Measurements from ENCODE around the gene AGBL4.
"Not testable (repeated sequence)": the region's sequence is repeated elsewhere in the genome, so short reads cannot be mapped to it uniquely, and the experiment has no call there.

The AGBL4 gene

DNA sequence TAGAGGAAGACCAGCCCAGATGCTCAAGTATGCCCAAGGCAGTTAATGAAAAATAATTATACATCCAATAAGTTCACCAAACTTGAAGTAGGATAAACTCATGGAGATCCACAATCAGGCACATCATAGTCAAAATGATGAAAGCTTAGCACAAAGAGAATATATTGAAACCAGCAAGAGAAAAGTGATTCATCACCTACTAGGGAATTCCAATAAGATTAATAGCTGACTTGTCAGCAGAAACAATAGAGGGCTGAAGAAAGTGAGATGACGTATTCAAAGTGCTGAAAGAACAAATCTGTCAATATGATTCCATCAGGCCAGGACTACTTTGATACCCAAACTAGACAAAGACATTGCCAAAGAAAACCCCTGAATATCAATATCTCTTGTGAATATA lies 995.4 kb downstream of the AGBL4 start:
- 89% methylated on average over 1 of the region's 1 CpG for WGBS
- H3K36me3 ChIP-seq (ENCODE audit: insufficient read depth, low read length), result no peaks in the 10 kb centered on the region
- no peak overlapping the region for H3K9ac ChIP-seq (ENCODE audit: low read depth, low read length)
- no peaks in the 10 kb centered on the region for H3K27me3 ChIP-seq (ENCODE audit: insufficient read depth, low read length)
- H3K4me3 ChIP-seq (ENCODE audit: low read length), result no peak overlapping the region
- no peak overlapping the region for H3K27ac ChIP-seq (ENCODE audit: low read depth, low read length)
- no peaks in the 10 kb centered on the region for H3K4me1 ChIP-seq (ENCODE audit: insufficient read depth, low read length)
- H3K9me3 ChIP-seq (ENCODE audit: insufficient read depth, low read depth, low read length), result peaks cover 82% of the 10 kb centered on the region

DNA sequence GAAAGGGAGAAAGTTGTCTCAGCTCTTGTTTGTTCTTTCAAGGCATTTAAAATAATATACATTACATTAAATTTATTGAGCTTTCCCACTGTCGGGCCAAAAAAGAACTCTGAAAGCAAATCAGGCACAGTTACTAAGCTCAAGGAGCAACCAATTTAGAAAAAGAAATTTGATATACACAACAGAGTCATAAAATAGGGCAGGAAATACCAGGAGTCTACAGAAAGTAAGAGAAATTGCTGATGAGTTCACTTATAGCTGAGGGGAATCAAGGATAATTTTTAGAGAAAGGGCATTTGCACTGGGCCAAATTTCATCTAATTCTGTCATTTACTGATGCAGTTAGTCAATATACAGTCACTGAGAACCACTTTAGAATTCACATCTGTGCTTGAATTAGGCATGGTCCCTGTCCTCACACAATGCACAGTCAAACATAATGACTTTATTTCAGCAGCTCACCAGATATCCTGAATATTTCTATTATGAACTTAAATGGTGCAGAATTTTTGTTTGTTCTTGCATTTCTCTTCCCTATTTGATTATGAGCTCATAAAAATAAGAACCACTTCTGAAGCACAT lies 997.4 kb downstream of the AGBL4 start:
- Histone ChIP-seq H3K27ac (ENCODE audit: low read depth, low read length) (no peak overlapping the region), H3K9ac (ENCODE audit: low read depth, low read length) (no peak overlapping the region), H3K4me3 (ENCODE audit: low read length) (no peak overlapping the region), H3K36me3 (ENCODE audit: insufficient read depth, low read length) (no peaks in the 10 kb centered on the region), H3K4me1 (ENCODE audit: insufficient read depth, low read length) (no peaks in the 10 kb centered on the region), H3K9me3 (ENCODE audit: insufficient read depth, low read depth, low read length) (peaks cover 85% of the 10 kb centered on the region), H3K27me3 (ENCODE audit: insufficient read depth, low read length) (no peaks in the 10 kb centered on the region)
- 100% methylated on average over 1 of the region's 1 CpG for WGBS

DNA sequence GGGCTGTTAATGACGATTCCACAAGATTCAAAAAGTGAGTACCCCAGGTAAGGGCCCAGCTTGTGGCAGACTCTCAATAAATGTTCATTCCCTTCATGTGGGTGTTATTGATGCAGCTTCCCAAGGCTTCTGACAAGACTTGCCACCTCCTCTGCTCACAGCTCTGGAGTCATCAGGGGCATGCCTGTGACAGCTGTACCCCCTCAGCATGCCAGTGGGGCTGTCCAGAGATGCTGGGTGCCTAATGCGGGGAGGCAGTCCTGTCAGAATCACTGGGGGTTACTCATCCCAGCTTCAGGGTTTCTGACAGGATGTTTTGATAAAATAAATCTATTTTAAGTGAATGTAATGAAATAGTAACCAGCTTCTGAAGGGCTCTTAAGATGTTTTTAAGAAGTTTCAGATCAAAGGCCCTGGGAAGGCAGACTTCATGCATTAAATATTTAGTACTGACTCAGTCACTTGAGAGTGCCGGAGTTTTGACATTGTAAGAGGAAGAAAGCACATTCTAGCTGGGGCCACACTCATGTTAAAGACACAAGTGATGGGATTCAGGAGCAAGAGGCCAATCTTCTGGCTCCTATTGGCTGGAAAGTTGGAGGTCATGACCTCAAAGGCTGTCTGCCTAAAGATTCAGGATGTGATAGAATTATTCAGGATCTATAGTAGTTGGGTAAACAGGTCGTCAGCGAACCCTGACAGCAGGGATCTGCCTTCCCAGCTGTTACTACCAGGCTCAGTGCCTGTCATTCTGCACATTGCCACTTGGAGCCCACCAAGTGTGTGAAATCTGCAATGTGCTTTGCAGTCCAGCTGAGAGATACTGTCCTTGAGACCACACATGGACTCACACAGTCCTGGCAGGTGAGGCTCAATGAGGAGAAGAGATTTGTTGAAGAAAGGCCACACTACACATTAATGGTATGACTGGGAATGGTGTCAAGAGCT lies 1007.5 kb downstream of the AGBL4 start:
- H3K4me1 ChIP-seq (ENCODE audit: insufficient read depth, low read length), result no peaks in the 10 kb centered on the region
- H3K36me3 ChIP-seq (ENCODE audit: insufficient read depth, low read length), result no peaks in the 10 kb centered on the region
- peaks cover 65% of the 10 kb centered on the region for H3K9me3 ChIP-seq (ENCODE audit: insufficient read depth, low read depth, low read length)
- H3K9ac ChIP-seq (ENCODE audit: low read depth, low read length), result no peak overlapping the region
- H3K27me3 ChIP-seq (ENCODE audit: insufficient read depth, low read length), result no peaks in the 10 kb centered on the region
- no peak overlapping the region for H3K27ac ChIP-seq (ENCODE audit: low read depth, low read length)
- 71% methylated on average over 5 of the region's 5 CpGs for WGBS
- H3K4me3 ChIP-seq (ENCODE audit: low read length), result no peak overlapping the region

DNA sequence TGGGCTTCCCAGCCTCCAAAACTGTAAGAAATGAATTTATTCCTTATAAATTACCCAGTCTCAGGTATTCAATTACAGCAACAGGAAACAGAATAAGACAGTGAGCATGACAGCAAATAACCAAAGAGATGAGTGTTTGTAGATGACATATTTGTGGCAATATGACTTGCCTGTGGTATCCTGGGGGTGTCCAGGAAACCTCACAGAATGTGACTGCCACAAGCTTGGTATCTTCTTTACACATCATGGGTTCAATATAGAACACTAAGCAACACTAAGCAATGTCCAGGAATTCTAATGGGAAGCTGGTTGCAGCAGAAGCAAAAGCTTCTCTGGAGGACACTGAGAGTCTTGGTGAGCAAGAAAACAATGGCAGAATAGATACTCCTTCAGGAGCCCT lies 1010.7 kb downstream of the AGBL4 start:
- H3K9me3 ChIP-seq (ENCODE audit: insufficient read depth, low read depth, low read length), result peaks cover 46% of the 10 kb centered on the region
- H3K4me3 ChIP-seq (ENCODE audit: low read length), result no peak overlapping the region
- H3K27ac ChIP-seq (ENCODE audit: low read depth, low read length), result no peak overlapping the region
- H3K36me3 ChIP-seq (ENCODE audit: insufficient read depth, low read length), result no peaks in the 10 kb centered on the region
- H3K4me1 ChIP-seq (ENCODE audit: insufficient read depth, low read length), result no peaks in the 10 kb centered on the region
- H3K27me3 ChIP-seq (ENCODE audit: insufficient read depth, low read length), result no peaks in the 10 kb centered on the region
- H3K9ac ChIP-seq (ENCODE audit: low read depth, low read length), result no peak overlapping the region

DNA sequence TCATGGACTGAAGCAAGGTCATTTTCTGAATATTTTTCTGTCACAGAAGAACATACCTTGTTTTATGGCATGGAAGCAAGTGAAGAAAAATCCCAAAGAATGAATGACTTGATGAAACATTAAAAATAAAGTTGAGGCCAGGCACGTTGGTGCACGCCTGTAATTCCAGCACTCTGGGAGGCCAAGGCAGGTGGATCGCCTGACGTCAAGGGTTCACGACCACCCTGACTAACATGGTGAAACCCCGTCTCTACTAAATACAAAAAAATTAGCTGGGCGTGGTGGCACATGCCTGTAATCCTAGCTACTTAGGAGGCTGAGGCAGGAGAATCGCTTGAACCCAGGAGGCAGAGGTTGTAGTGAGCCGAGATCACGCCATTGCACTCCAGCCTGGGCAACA lies 1020.8 kb downstream of the AGBL4 start:
- not testable (repeated sequence) for H3K36me3 ChIP-seq (ENCODE audit: insufficient read depth, low read length); H3K27me3 ChIP-seq (ENCODE audit: insufficient read depth, low read length); H3K4me1 ChIP-seq (ENCODE audit: insufficient read depth, low read length); H3K4me3 ChIP-seq (ENCODE audit: low read length); H3K27ac ChIP-seq (ENCODE audit: low read depth, low read length); H3K9ac ChIP-seq (ENCODE audit: low read depth, low read length)
- WGBS, result 91% methylated on average over 7 of the region's 10 CpGs
- H3K9me3 ChIP-seq (ENCODE audit: insufficient read depth, low read depth, low read length), result peaks cover 58% of the 10 kb centered on the region

DNA sequence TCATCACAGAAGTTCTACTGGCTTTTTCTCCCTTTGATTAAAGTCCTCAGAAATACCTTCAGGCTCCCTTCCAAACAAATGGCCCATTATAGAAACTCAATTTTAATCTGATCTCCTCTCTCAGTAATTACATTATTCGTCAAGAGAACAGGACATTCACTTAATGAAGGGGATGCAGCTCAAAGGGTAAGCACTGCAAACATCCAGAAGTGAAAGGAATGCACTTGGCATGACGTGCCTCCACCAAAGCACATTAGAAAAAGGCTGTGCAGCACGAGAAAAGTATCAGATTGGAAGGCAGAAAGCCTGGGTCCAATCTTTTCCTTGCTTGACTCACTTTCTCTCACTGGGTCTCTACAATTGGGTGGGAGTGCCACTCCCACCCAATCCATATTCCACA lies 1024.4 kb downstream of the AGBL4 start:
- Histone ChIP-seq H3K36me3 (ENCODE audit: insufficient read depth, low read length) (no peaks in the 10 kb centered on the region), H3K9me3 (ENCODE audit: insufficient read depth, low read depth, low read length) (peaks cover 72% of the 10 kb centered on the region), H3K27ac (ENCODE audit: low read depth, low read length) (no peak overlapping the region), H3K9ac (ENCODE audit: low read depth, low read length) (no peak overlapping the region), H3K4me1 (ENCODE audit: insufficient read depth, low read length) (no peaks in the 10 kb centered on the region), H3K4me3 (ENCODE audit: low read length) (no peak overlapping the region), H3K27me3 (ENCODE audit: insufficient read depth, low read length) (no peaks in the 10 kb centered on the region)
- 16% methylated on average over 3 of the region's 3 CpGs for WGBS

DNA sequence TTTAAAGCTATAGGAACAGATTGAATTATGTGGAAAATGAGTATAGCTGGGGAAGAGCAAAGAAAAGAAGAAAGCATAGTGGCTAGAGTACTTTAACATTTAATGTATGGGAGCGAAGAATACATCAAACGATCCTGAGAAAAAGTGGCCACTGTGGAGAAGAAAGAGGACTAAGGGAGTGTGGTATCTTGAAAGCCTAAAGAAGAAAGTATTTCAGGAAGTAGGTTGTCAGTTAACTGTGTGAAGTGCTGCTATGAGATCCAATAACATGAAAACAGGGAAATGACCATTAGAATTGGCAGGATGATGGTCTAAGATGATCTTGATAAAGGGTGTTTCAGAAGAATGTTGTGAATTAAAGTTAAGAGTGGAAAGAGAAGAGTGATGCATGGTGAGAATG lies 1027.4 kb downstream of the AGBL4 start:
- Histone ChIP-seq H3K36me3 (ENCODE audit: insufficient read depth, low read length) (no peaks in the 10 kb centered on the region), H3K27ac (ENCODE audit: low read depth, low read length) (no peak overlapping the region), H3K4me1 (ENCODE audit: insufficient read depth, low read length) (no peaks in the 10 kb centered on the region), H3K27me3 (ENCODE audit: insufficient read depth, low read length) (no peaks in the 10 kb centered on the region), H3K9ac (ENCODE audit: low read depth, low read length) (no peak overlapping the region), H3K4me3 (ENCODE audit: low read length) (no peak overlapping the region), H3K9me3 (ENCODE audit: insufficient read depth, low read depth, low read length) (peaks cover 68% of the 10 kb centered on the region)
- WGBS, result 94% methylated on average over 2 of the region's 2 CpGs

DNA sequence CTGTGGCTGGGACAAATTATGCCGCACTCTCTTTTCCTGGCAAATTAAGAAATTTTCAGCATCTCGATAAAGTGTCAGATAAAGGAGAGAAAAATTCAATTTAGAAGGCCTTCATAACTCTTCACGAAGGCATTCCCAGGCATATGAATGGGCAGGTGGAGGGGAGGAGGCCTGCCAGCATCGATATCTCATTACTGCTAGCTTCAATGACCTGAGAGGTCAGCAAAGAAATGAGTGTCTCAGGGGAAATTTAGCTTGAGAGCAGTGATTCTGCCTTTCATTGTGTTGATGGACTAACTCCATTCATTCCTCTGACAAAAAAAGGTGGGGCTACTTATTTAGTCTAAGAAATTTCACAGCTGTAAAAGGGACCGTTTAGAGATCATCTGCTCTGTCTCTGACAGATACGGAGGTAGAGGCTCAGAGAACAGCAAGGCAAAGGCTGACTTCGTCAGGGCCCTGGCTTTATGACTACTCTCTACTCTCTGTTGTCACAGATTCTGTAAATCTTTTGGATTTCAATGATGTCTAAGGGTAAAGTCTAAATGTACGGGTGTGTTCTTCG lies 1035.0 kb downstream of the AGBL4 start:
- Histone ChIP-seq H3K36me3 (ENCODE audit: insufficient read depth, low read length) (no peaks in the 10 kb centered on the region), H3K27me3 (ENCODE audit: insufficient read depth, low read length) (no peaks in the 10 kb centered on the region), H3K4me1 (ENCODE audit: insufficient read depth, low read length) (no peaks in the 10 kb centered on the region), H3K4me3 (ENCODE audit: low read length) (no peak overlapping the region), H3K27ac (ENCODE audit: low read depth, low read length) (no peak overlapping the region), H3K9me3 (ENCODE audit: insufficient read depth, low read depth, low read length) (peaks cover 34% of the 10 kb centered on the region), H3K9ac (ENCODE audit: low read depth, low read length) (no peak overlapping the region)
- 76% methylated on average over 7 of the region's 9 CpGs for WGBS

DNA sequence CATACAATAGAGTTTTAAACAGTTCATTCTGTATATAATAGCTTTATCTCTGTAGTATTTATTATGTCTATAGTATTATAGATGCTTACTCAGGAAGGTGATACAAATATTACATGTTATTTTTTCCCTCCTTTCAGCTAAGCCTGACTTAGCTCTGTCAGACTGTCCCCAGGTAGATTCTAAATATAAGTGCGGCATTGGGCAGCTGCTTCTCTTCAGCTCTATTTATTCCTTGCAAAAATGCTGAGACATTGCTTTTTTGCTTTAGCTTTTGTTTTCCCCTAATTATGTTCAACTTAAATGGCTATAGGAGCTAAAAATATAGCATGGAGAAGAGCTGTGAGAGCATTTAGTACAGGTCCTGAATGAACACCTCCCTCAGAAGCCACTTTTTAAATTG lies 1043.8 kb downstream of the AGBL4 start:
- no peak overlapping the region for H3K4me3 ChIP-seq (ENCODE audit: low read length)
- H3K27ac ChIP-seq (ENCODE audit: low read depth, low read length), result no peak overlapping the region
- no peaks in the 10 kb centered on the region for H3K4me1 ChIP-seq (ENCODE audit: insufficient read depth, low read length)
- H3K9me3 ChIP-seq (ENCODE audit: insufficient read depth, low read depth, low read length), result peaks cover 19% of the 10 kb centered on the region; the same call in 1 of the 2 replicates
- no peaks in the 10 kb centered on the region for H3K36me3 ChIP-seq (ENCODE audit: insufficient read depth, low read length)
- WGBS, result 94% methylated on average over 1 of the region's 1 CpG
- no peaks in the 10 kb centered on the region for H3K27me3 ChIP-seq (ENCODE audit: insufficient read depth, low read length)
- H3K9ac ChIP-seq (ENCODE audit: low read depth, low read length), result no peak overlapping the region

DNA sequence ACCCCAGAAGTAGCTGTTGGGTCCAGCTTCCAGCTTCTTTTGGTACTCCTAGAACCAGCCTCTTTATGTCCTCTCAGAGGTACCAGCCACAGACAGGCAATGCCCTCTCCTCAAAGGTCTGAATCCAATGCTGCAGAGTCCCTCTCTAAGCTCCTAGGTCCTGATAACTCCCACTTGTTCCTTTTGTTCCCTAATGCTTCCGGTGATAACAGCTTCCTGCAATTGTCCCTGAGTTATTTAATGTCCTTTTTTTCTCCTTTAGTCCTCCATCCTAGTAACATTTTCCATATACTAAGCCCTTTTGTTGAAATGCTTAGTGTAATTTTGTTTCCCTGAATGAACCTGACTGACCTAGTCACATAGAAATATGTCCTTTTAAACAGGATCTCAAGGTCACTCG lies 1045.3 kb downstream of the AGBL4 start:
- H3K27ac ChIP-seq (ENCODE audit: low read depth, low read length), result no peak overlapping the region
- WGBS, result 74% methylated on average over 2 of the region's 2 CpGs
- H3K36me3 ChIP-seq (ENCODE audit: insufficient read depth, low read length), result no peaks in the 10 kb centered on the region
- no peak overlapping the region for H3K4me3 ChIP-seq (ENCODE audit: low read length)
- H3K9me3 ChIP-seq (ENCODE audit: insufficient read depth, low read depth, low read length), result peaks cover 25% of the 10 kb centered on the region
- H3K4me1 ChIP-seq (ENCODE audit: insufficient read depth, low read length), result no peaks in the 10 kb centered on the region
- H3K27me3 ChIP-seq (ENCODE audit: insufficient read depth, low read length), result no peaks in the 10 kb centered on the region
- no peak overlapping the region for H3K9ac ChIP-seq (ENCODE audit: low read depth, low read length)

DNA sequence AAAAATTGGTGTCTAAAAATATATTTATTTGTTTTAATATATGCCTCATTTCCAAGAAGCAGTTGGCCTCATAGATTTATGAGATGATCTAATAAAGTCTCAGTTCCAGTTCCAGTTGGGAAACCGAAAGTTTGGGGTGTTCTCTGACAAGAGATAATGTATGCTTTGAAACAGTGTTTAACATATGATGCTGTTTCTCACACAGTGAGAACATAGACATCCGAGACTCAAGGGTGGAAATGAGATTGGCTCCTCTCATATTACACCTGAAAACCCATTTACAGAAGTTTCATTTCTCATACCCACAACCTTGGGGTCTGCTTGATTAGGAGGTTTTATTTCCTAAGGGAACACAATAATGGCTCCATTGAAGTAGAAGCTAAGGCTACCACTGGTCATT lies 1046.5 kb downstream of the AGBL4 start:
- Histone ChIP-seq H3K27me3 (ENCODE audit: insufficient read depth, low read length) (no peaks in the 10 kb centered on the region), H3K4me1 (ENCODE audit: insufficient read depth, low read length) (no peaks in the 10 kb centered on the region), H3K27ac (ENCODE audit: low read depth, low read length) (no peak overlapping the region), H3K9ac (ENCODE audit: low read depth, low read length) (no peak overlapping the region), H3K4me3 (ENCODE audit: low read length) (no peak overlapping the region), H3K9me3 (ENCODE audit: insufficient read depth, low read depth, low read length) (peaks cover 25% of the 10 kb centered on the region), H3K36me3 (ENCODE audit: insufficient read depth, low read length) (no peaks in the 10 kb centered on the region)
- WGBS, result 80% methylated on average over 2 of the region's 2 CpGs
